Measurements from ENCODE around the gene GNAS.

The GNAS gene

DNA sequence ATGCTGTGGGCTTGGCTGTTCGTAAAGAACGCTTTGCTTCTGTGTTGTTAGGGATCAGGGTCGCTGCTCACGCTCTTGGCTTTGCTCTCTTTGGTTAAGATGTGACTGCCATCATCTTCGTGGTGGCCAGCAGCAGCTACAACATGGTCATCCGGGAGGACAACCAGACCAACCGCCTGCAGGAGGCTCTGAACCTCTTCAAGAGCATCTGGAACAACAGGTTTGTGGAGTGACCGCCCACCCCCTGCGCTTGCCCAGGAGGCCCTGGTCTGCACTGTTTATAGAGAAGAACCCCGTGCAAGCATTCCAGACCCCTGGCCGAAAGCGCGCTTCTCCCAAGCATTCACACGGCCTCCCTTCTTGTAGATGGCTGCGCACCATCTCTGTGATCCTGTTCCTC, 57.1 kb downstream of the GNAS start:
- H3K9me3 Mint-ChIP-seq = no peaks in the 10 kb centered on the region
- H3K27ac Mint-ChIP-seq = no peak overlapping the region
- DNase-seq (ENCODE audit: low spot score) = no peak
- H3K27me3 Mint-ChIP-seq (ENCODE audit: low read depth) = no peaks in the 10 kb centered on the region
- H3K36me3 Mint-ChIP-seq (ENCODE audit: low read depth) = peaks cover 71% of the 10 kb centered on the region
- no peak overlapping the region for H3K4me3 Mint-ChIP-seq
- H3K4me1 Mint-ChIP-seq (ENCODE audit: low read depth) = peaks cover 37% of the 10 kb centered on the region

DNA sequence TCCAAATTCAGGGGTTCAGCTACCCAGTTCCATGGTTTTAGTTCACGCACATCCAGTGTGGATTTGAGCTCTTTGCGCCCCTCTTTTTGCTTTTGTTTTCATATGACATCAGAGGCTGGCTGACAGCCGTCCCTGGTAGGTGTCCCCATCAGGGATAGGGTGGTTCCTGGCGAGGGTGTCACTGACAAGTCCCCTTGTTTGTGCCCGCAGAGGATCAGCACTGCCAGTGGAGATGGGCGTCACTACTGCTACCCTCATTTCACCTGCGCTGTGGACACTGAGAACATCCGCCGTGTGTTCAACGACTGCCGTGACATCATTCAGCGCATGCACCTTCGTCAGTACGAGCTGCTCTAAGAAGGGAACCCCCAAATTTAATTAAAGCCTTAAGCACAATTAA, 58.0 kb downstream of the GNAS start:
- peaks cover 35% of the 10 kb centered on the region for H3K4me1 Mint-ChIP-seq (ENCODE audit: low read depth)

DNA sequence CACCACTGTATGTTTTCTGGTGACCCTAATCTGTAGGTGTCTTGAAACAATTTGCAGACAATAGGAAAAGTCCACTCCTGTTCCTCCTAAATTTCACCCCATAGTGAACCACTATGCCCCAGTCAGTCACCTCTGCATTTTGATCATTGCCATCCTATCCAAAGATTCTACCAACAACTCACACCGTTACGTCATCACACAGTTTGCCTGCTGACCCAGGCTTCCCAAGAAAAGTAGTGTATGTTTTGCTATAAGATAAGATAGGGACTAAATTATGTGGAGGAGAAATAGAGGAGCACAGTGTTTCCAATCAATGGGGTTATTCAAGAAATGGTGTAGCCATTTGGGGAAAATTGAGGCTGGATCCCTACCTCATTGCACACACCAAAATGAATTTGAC, 58.8 kb downstream of the GNAS start:
- Mint-ChIP-seq H3K4me1 (ENCODE audit: low read depth) (peaks cover 30% of the 10 kb centered on the region), H3K27ac (no peak overlapping the region), H3K27me3 (ENCODE audit: low read depth) (no peaks in the 10 kb centered on the region), H3K4me3 (no peak overlapping the region), H3K36me3 (ENCODE audit: low read depth) (peaks cover 57% of the 10 kb centered on the region), H3K9me3 (no peaks in the 10 kb centered on the region)
- no peak for DNase-seq (ENCODE audit: low spot score)

More for the DNA sequence above, 58.0 kb downstream of the GNAS start:
- no peak overlapping the region for H3K27ac Mint-ChIP-seq
- H3K4me3 Mint-ChIP-seq = no peak overlapping the region
- no peaks in the 10 kb centered on the region for H3K9me3 Mint-ChIP-seq
- no peak for DNase-seq (ENCODE audit: low spot score)
- peaks cover 63% of the 10 kb centered on the region for H3K36me3 Mint-ChIP-seq (ENCODE audit: low read depth)
- H3K27me3 Mint-ChIP-seq (ENCODE audit: low read depth) = no peaks in the 10 kb centered on the region

DNA sequence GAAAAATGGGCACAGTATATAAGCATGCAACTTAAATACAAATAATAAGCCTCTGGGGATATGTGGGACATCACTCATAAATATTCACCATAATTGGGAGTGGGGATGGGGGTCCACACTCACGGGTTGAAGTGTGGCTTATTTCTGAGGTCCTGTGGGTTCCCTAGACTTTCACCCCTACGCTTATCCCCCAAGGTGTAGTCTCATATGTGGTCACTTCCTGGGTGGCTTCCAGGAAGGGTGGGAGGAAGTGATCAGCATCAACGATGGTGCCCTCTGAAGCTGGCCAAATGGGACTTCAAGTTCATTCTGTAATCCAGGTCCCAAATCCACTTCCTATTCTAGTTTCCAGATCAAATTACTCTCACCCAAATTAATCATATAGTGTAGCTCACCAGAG, 59.5 kb downstream of the GNAS start:
- Mint-ChIP-seq H3K27ac (no peak overlapping the region), H3K36me3 (ENCODE audit: low read depth) (peaks cover 53% of the 10 kb centered on the region), H3K27me3 (ENCODE audit: low read depth) (no peaks in the 10 kb centered on the region), H3K4me3 (no peak overlapping the region), H3K4me1 (ENCODE audit: low read depth) (peaks cover 26% of the 10 kb centered on the region), H3K9me3 (no peaks in the 10 kb centered on the region)
- no peak for DNase-seq (ENCODE audit: low spot score)

DNA sequence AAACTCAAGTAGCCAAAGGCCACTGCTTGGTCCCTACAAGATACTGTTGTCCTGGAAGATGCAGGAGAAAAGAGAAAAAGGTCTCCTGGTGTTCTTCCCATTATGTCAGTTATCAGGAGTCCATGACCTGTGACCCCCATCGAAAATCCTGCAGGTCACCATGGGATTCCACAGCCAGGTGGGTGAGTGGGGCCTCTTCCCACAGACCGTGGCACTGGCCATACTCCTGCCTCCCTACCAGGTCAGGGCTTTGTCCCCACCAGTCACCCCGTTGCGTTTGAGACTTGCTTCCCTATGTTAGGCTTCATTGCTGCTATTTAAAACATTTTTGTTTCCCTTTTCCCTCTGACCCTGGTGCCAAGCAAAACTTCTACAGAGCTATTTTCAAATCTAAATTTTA, 60.6 kb downstream of the GNAS start:
- Mint-ChIP-seq H3K27ac (no peak overlapping the region), H3K4me1 (ENCODE audit: low read depth) (peaks cover 15% of the 10 kb centered on the region)

DNA sequence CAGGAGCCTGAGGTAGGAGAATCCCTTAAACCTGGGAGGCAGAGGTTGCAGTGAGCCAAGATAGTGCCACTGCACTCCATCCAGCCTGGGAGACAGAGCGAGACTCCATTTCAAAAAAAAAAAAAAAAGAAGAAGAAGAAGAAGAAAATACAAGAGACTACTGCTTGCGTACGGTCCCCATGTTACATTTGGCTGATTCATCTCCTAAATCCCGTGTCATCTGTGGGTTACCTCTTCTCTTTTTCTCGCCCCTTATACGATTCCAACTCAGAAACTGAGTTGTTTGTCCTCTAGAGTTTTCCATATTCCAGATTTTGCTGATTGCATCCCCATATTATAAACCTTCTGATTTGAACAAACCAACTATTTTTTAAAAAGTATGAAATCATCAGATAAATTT, 66.1 kb downstream of the GNAS start:
- H3K9me3 Mint-ChIP-seq = no peaks in the 10 kb centered on the region
- no peak for DNase-seq (ENCODE audit: low spot score)
- H3K27ac Mint-ChIP-seq = no peak overlapping the region
- H3K4me3 Mint-ChIP-seq = no peak overlapping the region
- no peaks in the 10 kb centered on the region for H3K4me1 Mint-ChIP-seq (ENCODE audit: low read depth)
- peaks cover 27% of the 10 kb centered on the region for H3K27me3 Mint-ChIP-seq (ENCODE audit: low read depth)
- H3K36me3 Mint-ChIP-seq (ENCODE audit: low read depth) = no peaks in the 10 kb centered on the region

More for the DNA sequence above, 60.6 kb downstream of the GNAS start:
- Mint-ChIP-seq H3K36me3 (ENCODE audit: low read depth) (peaks cover 42% of the 10 kb centered on the region), H3K4me3 (no peak overlapping the region), H3K9me3 (no peaks in the 10 kb centered on the region), H3K27me3 (ENCODE audit: low read depth) (peaks cover 2% of the 10 kb centered on the region)
- no peak for DNase-seq (ENCODE audit: low spot score)

DNA sequence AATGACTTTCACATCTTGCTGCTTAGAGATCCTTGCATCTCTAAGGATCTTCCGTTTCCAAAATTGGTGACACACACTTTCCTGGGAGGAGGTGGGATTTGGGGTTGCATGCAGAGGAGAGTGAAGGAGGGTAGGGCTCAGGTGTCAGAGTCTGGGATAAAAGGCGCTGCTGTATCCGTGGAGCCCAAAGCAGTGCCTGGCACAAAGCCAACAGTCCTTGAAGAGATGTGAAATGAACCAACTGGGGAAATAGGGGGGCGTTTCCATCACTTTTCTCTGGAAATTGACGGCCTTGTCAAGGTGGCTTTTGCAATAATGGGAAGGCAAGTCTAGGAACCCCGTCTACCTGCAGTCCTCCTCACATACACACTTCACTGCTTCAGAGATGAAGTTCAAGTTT, 69.0 kb downstream of the GNAS start:
- no peak for DNase-seq (ENCODE audit: low spot score)
- no peak overlapping the region for H3K4me3 Mint-ChIP-seq
- no peaks in the 10 kb centered on the region for H3K9me3 Mint-ChIP-seq
- no peak overlapping the region for H3K27ac Mint-ChIP-seq
- H3K27me3 Mint-ChIP-seq (ENCODE audit: low read depth) = peaks cover 27% of the 10 kb centered on the region
- no peaks in the 10 kb centered on the region for H3K4me1 Mint-ChIP-seq (ENCODE audit: low read depth)
- no peaks in the 10 kb centered on the region for H3K36me3 Mint-ChIP-seq (ENCODE audit: low read depth)

DNA sequence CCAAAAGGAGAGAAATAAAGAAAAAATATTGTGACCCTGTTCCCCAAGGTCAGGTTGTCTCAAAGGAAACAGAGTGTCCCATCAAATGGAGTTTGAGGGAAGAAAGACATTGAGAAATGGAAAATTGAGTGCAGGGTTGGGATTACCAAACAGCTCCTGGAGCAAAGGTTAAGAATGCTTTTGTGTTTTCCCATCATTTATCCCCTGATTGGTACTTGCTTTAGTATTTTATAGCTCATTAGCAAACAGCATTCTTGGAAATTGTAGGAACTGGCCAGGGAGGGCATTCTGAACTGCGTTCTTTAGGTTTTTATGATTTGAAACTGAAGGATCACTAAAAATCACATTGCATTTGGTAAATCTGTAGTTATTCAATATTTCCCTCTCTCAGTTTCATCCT, 69.5 kb downstream of the GNAS start:
- DNase-seq (ENCODE audit: low spot score) = no peak
- no peaks in the 10 kb centered on the region for H3K36me3 Mint-ChIP-seq (ENCODE audit: low read depth)
- H3K9me3 Mint-ChIP-seq = no peaks in the 10 kb centered on the region
- H3K27ac Mint-ChIP-seq = no peak overlapping the region
- H3K27me3 Mint-ChIP-seq (ENCODE audit: low read depth) = peaks cover 27% of the 10 kb centered on the region
- no peak overlapping the region for H3K4me3 Mint-ChIP-seq
- no peaks in the 10 kb centered on the region for H3K4me1 Mint-ChIP-seq (ENCODE audit: low read depth)

DNA sequence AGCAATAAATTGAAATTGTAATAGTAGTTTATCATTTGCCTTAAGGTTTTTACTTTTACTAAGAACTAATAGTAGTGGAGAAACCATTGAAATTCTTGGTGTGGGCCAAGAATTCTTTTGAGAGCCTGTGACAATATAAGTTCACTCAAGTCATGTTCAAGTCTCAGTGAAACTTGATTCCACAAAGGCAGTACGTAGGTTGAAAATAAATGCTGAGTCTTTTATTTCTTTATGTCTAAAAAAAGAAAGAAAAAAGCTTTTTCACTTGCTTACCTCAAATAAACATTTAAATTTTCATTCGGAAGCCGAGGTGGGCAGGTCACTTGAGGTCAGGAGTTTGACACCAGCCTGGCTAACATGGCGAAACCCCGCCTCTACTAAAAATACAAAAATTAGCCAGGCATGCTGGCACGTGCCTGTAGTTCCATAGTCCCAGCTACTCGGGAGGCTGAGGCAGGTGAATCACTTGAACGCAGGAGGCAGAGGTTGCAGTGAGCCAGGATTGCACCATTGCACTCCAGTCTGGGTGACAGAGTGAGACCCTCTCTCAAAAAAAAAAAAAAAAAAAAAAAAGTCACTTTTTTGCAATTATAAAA, 70.7 kb downstream of the GNAS start:
- Mint-ChIP-seq H3K36me3 (ENCODE audit: low read depth) (no peaks in the 10 kb centered on the region), H3K4me1 (ENCODE audit: low read depth) (no peaks in the 10 kb centered on the region), H3K9me3 (no peaks in the 10 kb centered on the region), H3K4me3 (no peak overlapping the region), H3K27me3 (ENCODE audit: low read depth) (peaks cover 25% of the 10 kb centered on the region), H3K27ac (no peak overlapping the region)
- DNase-seq (ENCODE audit: low spot score) = no peak

DNA sequence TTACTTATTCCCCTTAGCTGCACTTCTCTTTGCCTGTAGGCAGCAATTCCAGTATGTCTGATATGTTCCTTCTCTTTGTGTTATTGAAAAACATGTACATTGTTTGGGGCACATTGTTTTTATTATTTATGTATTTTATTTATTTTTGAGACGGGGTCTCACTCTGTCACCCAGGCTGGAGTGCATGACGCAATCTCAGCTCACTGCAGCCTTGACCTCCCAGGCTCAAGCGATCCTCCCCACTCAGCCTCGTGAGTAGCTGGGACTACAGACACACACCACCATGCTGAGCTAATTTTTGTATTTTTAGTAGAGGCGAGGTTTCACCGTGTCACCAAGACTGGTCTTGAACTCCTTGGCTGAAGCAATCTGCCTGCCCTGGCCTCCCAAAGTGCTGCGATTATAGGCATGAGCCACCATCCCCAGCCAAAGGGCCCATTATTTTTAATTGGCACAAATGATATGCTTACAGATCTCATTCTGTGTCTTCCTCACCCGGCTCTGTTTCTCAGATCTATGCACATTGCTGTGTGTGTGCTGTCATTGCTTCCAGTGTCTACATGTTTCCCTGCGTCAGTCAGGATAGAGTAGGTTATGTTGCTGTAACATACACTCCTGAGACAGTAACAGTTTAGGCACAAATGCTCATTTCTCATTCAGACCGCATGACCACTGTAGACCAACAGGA, 74.4 kb downstream of the GNAS start:
- H3K36me3 Mint-ChIP-seq (ENCODE audit: low read depth) = no peaks in the 10 kb centered on the region
- H3K27ac Mint-ChIP-seq = no peak overlapping the region

DNA sequence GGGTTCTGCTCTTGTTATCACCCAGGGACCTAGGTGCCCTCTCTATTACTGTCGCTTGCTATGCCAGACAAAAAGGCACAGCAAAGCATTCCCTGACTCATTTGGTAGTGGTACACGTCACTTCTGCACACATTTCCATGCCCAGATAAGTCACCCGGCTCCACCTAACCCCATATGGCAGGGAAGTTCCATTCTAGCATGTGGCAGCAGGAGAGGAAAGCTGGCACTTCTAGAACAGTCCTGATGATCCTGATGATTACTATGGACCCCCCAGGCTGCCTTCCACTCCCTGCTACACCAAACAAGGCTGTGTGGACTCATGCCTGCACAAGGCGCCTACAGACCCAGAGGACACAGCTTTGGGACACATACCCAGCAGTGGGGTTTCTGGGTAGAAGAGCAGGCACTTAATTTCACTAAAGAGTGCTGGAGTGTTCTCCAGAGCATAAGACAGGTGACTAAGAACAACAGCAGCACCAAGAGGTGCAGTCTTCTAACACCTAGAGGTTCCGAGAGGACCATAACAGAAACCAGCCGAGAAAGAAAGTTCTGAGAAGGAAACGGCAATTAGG, 75.1 kb downstream of the GNAS start:
- Mint-ChIP-seq H3K9me3 (no peaks in the 10 kb centered on the region), H3K27me3 (ENCODE audit: low read depth) (peaks cover 16% of the 10 kb centered on the region), H3K36me3 (ENCODE audit: low read depth) (no peaks in the 10 kb centered on the region), H3K27ac (no peak overlapping the region), H3K4me3 (no peak overlapping the region), H3K4me1 (ENCODE audit: low read depth) (no peaks in the 10 kb centered on the region)
- no peak for DNase-seq (ENCODE audit: low spot score)

More for the DNA sequence above, 74.4 kb downstream of the GNAS start:
- Mint-ChIP-seq H3K4me1 (ENCODE audit: low read depth) (no peaks in the 10 kb centered on the region), H3K4me3 (no peak overlapping the region), H3K9me3 (no peaks in the 10 kb centered on the region), H3K27me3 (ENCODE audit: low read depth) (peaks cover 17% of the 10 kb centered on the region)
- no peak for DNase-seq (ENCODE audit: low spot score)

DNA sequence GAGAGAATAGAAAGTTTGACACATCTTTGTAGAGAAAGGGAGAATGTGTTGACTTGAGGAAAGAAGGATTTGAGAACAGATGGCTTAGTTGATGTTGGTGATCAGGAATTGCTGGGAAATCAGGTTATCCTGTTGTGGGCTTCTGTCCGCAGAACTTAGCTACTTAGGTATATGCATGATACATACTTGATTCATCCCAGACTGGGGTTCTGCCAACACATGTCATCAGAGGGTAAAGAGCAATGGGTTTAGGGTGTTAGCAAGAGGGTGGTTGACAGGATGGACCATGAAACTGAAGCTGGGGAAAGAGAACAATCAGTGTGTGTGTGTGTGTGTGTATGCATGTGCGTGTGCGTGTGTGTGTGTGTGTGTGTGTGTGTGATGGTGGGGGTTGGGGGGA, 78.0 kb downstream of the GNAS start:
- Mint-ChIP-seq H3K4me3 (no peak overlapping the region), H3K27ac (no peak overlapping the region), H3K9me3 (no peaks in the 10 kb centered on the region)

DNA sequence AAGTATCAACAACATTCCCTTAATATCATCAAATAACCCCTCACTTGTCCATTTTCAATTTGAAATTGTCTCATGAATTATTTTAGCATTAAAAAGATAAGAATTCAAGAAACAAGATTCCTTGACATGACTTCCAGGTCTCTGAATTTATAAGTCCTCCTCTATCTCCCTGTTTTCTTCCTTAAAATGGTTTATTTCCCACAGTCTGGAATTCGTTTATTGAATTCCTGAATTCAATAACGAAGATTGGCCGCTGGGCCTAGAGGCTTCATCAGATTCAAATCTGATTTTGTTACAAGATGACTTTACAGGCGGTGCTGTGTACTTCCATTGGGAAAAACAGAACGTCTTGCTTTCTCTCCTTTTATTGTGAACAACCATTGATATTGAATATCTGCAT, 79.7 kb downstream of the GNAS start:
- Mint-ChIP-seq H3K4me1 (ENCODE audit: low read depth) (no peaks in the 10 kb centered on the region), H3K27me3 (ENCODE audit: low read depth) (peaks cover 38% of the 10 kb centered on the region), H3K9me3 (peaks cover 4% of the 10 kb centered on the region), H3K36me3 (ENCODE audit: low read depth) (no peaks in the 10 kb centered on the region), H3K4me3 (no peak overlapping the region), H3K27ac (no peak overlapping the region)
- no peak for DNase-seq (ENCODE audit: low spot score)

More for the DNA sequence above, 78.0 kb downstream of the GNAS start:
- H3K27me3 Mint-ChIP-seq (ENCODE audit: low read depth) = peaks cover 33% of the 10 kb centered on the region
- DNase-seq (ENCODE audit: low spot score) = no peak
- no peaks in the 10 kb centered on the region for H3K4me1 Mint-ChIP-seq (ENCODE audit: low read depth)
- H3K36me3 Mint-ChIP-seq (ENCODE audit: low read depth) = no peaks in the 10 kb centered on the region

DNA sequence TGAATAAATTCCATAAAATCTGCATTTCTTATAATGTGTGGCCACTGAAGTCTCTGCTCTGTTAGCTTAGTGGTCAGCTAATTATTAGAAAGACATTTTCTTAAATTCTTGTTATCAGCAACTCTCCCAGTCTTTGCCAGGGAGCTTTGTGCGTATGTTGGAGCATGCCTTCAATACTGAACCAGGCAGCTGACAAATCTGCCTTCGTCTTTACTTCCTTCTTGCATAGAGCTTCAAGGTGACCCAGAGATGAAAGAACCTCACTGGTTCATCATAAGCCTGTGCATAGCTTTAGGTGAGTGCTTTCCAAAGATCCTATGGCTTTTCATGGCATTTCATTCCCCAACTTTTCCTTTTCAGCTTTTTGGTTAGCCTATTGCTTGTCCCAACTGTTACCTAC, 85.6 kb downstream of the GNAS start:
- H3K27me3 Mint-ChIP-seq (ENCODE audit: low read depth) = peaks cover 52% of the 10 kb centered on the region

More for the DNA sequence above, 85.6 kb downstream of the GNAS start:
- Mint-ChIP-seq H3K4me1 (ENCODE audit: low read depth) (no peaks in the 10 kb centered on the region), H3K36me3 (ENCODE audit: low read depth) (no peaks in the 10 kb centered on the region), H3K9me3 (peaks cover 4% of the 10 kb centered on the region), H3K27ac (no peak overlapping the region), H3K4me3 (no peak overlapping the region)
- no peak for DNase-seq (ENCODE audit: low spot score)

All from T-helper 2 cell treated with Interferon-gamma antibody and Interleukin-4, amounts not matched to agents 5 μg/mL and 100 μg/mL, for 36 hours (primary cell).